NCI-H460 (cell line): Measurements from ENCODE around the gene TMED4. TPM values are rescaled to one million over a fixed set of nuclear protein-coding genes. Genes with fewer than 3 reads are reported as not detected.

Experiments
- total RNA-seq: library from RNA; depleted of rRNA; stranded (reverse); fragments of >200 nt; shearing (Covaris generic); gene quantifications from 2 replicates; pipeline ENCODE4 v1.2.3, GENCODE V29; 2014; rRNA removed

The TMED4 gene
- total RNA-seq, 1 experiment from 2014 or later: 135 TPM

Other genes with a start within 250 kb of the TMED4 start
- 52.1 and 55.9 TPM in 2 replicates for gene NUDCD3, start 91.6 kb downstream of the TMED4 start, total RNA-seq
- gene NPC1L1, start 40.9 kb downstream of the TMED4 start, total RNA-seq: 0.09 TPM in 1 of 2 replicates, not detected in the other
- 84.7 and 98.8 TPM in 2 replicates for gene DDX56, start 8.3 kb downstream of the TMED4 start, total RNA-seq
- gene OGDH, start 24.4 kb upstream of the TMED4 start, total RNA-seq: 54.1 and 63.3 TPM in 2 replicates
- gene ZMIZ2, start 166.6 kb upstream of the TMED4 start, total RNA-seq: 20.9 and 21.0 TPM in 2 replicates
- 4,126 and 4,272 TPM in 2 replicates for gene PPIA, start 214.4 kb upstream of the TMED4 start, total RNA-seq